Thoracic aorta (tissue), 2 donors: ENCODE measurements around the gene MRPL21. TPM values are rescaled to one million over a fixed set of nuclear protein-coding genes. Genes with fewer than 3 reads are reported as not detected.

ENCODE experiments used
- ATAC-seq: fragments of 150-250 bp; one replicate; pipeline ENCODE4 v1.8.0; 2017; ENCODE audit warnings: low read depth; ENCODE audit not compliant: insufficient number of reproducible peaks, low FRiP score
- DNase-seq: peaks from one replicate; pipeline ENCODE4 v3.0.0-alpha.2; 2020; ENCODE audit warnings: low spot score
- H3K27ac ChIP-seq, 2 donors: fragments of 200-600 bp; sonication (generic); 1 replicate in 1 of 2; 2 replicates in 1 of 2; pipeline ENCODE4 v1.5.1; 2016; ENCODE audit warnings: mild to moderate bottlenecking in 2 of 2, moderate library complexity in 2 of 2
- H3K27me3 ChIP-seq: fragments of 200-600 bp; sonication (generic); replicated peaks from 2 replicates; pipeline ENCODE4 v1.6.0; 2016; ENCODE audit warnings: mild to moderate bottlenecking; ENCODE audit not compliant: insufficient read depth
- H3K36me3 ChIP-seq: fragments of 200-600 bp; sonication (generic); one replicate; pipeline ENCODE4 v1.5.1; 2016
- H3K4me1 ChIP-seq, 2 donors: fragments of 200-600 bp; sonication (generic); 1 replicate in 1 of 2; 2 replicates in 1 of 2; pipeline versions ENCODE4 v1.5.1 to v1.6.0; 2016; ENCODE audit warnings: low read depth in 2 of 2, mild to moderate bottlenecking in 1 of 2; ENCODE audit not compliant: control insufficient read depth in 1 of 2
- H3K4me3 ChIP-seq: fragments of 200-600 bp; sonication (generic); 2 replicates; pipeline ENCODE4 v1.5.1; 2016; ENCODE audit warnings: mild to moderate bottlenecking
- H3K9me3 ChIP-seq: fragments of 200-600 bp; sonication (generic); 2 replicates; pipeline ENCODE4 v1.5.1; 2016
- CTCF ChIP-seq: fragments of 200-600 bp; sonication (generic); IDR thresholded peaks from one replicate; pipeline ENCODE4 v1.5.1; 2019; ENCODE audit warnings: antibody characterized with exemption
- total RNA-seq, 2 donors: library from RNA; depleted of rRNA; stranded (reverse); fragments of >200 nt; gene quantifications; one replicate each; pipeline versions ENCODE4 v1.1.0 to v1.2.3, GENCODE V29; 2016

MRPL21 gene
- total RNA-seq, 2 donors from 2014 or later: 11.0 to 16.7 TPM

GRCh38 chr11:68914761-68915160 lies 11.1 kb upstream of the MRPL21 start:
- H3K36me3 ChIP-seq: peaks cover 58% of the 10 kb centered on the region
- H3K27me3 ChIP-seq: no peaks in the 10 kb centered on the region
- DNase-seq (no peak), ATAC-seq (no peak)
- H3K4me3 ChIP-seq: no peak overlapping the region
- no peaks in the 10 kb centered on the region for H3K4me1 ChIP-seq
- no peak overlapping the region for H3K27ac ChIP-seq
- H3K9me3 ChIP-seq: no peaks in the 10 kb centered on the region
- TF ChIP-seq CTCF: no peak

GRCh38 chr11:68913188-68913587 lies 9.6 kb upstream of the MRPL21 start:
- H3K36me3 ChIP-seq: peaks cover 56% of the 10 kb centered on the region
- no peak overlapping the region for H3K27ac ChIP-seq
- no peak for ATAC-seq
- DNase-seq: no peak
- no peaks in the 10 kb centered on the region for H3K9me3 ChIP-seq
- TF ChIP-seq CTCF: no peak
- no peaks in the 10 kb centered on the region for H3K4me1 ChIP-seq
- H3K27me3 ChIP-seq: no peaks in the 10 kb centered on the region
- no peak overlapping the region for H3K4me3 ChIP-seq

GRCh38 chr11:68912254-68912653 lies 8.6 kb upstream of the MRPL21 start:
- Histone ChIP-seq H3K36me3 (peaks cover 55% of the 10 kb centered on the region), H3K4me1 (no peaks in the 10 kb centered on the region), H3K27ac (no peak overlapping the region), H3K9me3 (no peaks in the 10 kb centered on the region), H3K4me3 (no peak overlapping the region), H3K27me3 (no peaks in the 10 kb centered on the region)
- ATAC-seq: no peak
- no peak for TF ChIP-seq CTCF
- no peak for DNase-seq

- H3K27me3 ChIP-seq: no peaks in the 10 kb centered on the region
- no peak overlapping the region for H3K27ac ChIP-seq
- no peak for DNase-seq
- no peak for ATAC-seq
- H3K4me3 ChIP-seq: no peak overlapping the region
- no peak for TF ChIP-seq CTCF
- H3K9me3 ChIP-seq: no peaks in the 10 kb centered on the region
- peaks cover 53% of the 10 kb centered on the region for H3K36me3 ChIP-seq
- no peaks in the 10 kb centered on the region for H3K4me1 ChIP-seq
Observed at GRCh38 chr11:68911731-68912130, 8.1 kb upstream of the MRPL21 start.

- H3K4me3 ChIP-seq: no peak overlapping the region
- H3K27me3 ChIP-seq: no peaks in the 10 kb centered on the region
- H3K4me1 ChIP-seq: peaks cover 1 to 2% of the 10 kb centered on the region in 2 donors
- peaks cover 46% of the 10 kb centered on the region for H3K36me3 ChIP-seq
- H3K27ac ChIP-seq: no peak overlapping the region
- DNase-seq (no peak), ATAC-seq (no peak)
- TF ChIP-seq CTCF: no peak
- no peaks in the 10 kb centered on the region for H3K9me3 ChIP-seq
Observed at GRCh38 chr11:68910965-68911364, 7.3 kb upstream of the MRPL21 start.
